ENCODE data around the gene TBC1D10B. TPM values are rescaled to one million over a fixed set of nuclear protein-coding genes. Genes with fewer than 3 reads are reported as not detected.
A peak's percentile ranks its signal among the peaks of the same experiment; 100 is the strongest.

The TBC1D10B gene, protein sequence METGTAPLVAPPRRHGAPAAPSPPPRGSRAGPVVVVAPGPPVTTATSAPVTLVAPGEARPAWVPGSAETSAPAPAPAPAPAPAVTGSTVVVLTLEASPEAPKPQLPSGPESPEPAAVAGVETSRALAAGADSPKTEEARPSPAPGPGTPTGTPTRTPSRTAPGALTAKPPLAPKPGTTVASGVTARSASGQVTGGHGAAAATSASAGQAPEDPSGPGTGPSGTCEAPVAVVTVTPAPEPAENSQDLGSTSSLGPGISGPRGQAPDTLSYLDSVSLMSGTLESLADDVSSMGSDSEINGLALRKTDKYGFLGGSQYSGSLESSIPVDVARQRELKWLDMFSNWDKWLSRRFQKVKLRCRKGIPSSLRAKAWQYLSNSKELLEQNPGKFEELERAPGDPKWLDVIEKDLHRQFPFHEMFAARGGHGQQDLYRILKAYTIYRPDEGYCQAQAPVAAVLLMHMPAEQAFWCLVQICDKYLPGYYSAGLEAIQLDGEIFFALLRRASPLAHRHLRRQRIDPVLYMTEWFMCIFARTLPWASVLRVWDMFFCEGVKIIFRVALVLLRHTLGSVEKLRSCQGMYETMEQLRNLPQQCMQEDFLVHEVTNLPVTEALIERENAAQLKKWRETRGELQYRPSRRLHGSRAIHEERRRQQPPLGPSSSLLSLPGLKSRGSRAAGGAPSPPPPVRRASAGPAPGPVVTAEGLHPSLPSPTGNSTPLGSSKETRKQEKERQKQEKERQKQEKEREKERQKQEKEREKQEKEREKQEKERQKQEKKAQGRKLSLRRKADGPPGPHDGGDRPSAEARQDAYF
- total RNA-seq = 36.0 TPM
- long read RNA-seq, transcript TBC1D10B-201 (9 exons, 3,350 nt) = major isoform, 57 of 81 reads
- long read RNA-seq, partial matches to known transcripts = 10 of 81 reads
- long read RNA-seq, other reads (novel, unspliced or antisense) = 13 of 81 reads

DNA sequence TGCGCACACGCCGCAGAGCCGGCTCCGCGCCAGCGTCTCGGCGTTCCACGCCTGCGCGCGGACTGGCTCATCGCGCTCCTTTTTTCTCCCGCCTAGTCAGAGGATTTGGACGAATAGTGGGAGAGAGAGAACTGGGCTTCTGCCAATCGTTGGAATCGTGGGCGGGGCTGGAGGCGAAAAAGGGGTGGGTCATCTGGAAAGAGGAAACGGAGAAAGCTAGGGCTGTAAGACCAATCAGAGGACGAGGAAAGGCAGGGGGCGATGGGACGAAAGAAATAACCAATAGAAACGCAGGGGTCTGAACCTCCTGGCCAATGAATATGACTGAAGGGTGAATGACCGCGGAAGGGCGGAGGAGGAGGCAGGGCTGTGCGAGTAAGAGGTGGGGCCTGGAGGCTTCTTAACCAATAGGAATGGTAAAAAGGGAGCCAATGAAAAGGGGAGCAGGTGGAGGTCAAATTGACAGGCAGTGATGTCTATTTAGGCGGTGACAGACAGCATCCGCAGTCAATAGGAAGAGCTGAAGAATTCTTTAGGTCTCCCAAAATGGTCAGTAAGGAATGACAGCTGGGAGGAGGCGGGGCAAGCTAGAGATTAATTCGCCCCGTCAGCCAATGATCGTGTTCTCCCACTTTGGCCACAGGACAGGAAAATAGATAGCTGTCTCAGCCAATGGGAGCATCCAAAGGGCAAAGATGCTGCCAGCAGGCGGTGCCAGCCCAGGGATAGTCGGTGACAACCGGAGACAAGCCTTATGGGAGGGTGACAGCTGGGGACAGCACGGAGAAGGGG lies at the start of gene TBC1D10B:
TBC1D10B (minus strand) TSS at position 39 of the 792 bp plus-strand sequence. CDS start 311 bp downstream, outside the sequence.
- H3K27me3 ChIP-seq = no peaks in the 10 kb centered on the region
- intact Hi-C loops (cut with DNase I) = no loop called here
- peaks cover under 1% of the 10 kb centered on the region for H3K36me3 ChIP-seq
- DNase-seq (peak; percentile 98), ATAC-seq (peak; percentile 92)
- peak within 1 kb of the TSS; percentile 67 for H3K4me3 ChIP-seq
- peak within 1 kb of the TSS; percentile 87 for H3K27ac ChIP-seq
- TF ChIP-seq, protein P1, sequence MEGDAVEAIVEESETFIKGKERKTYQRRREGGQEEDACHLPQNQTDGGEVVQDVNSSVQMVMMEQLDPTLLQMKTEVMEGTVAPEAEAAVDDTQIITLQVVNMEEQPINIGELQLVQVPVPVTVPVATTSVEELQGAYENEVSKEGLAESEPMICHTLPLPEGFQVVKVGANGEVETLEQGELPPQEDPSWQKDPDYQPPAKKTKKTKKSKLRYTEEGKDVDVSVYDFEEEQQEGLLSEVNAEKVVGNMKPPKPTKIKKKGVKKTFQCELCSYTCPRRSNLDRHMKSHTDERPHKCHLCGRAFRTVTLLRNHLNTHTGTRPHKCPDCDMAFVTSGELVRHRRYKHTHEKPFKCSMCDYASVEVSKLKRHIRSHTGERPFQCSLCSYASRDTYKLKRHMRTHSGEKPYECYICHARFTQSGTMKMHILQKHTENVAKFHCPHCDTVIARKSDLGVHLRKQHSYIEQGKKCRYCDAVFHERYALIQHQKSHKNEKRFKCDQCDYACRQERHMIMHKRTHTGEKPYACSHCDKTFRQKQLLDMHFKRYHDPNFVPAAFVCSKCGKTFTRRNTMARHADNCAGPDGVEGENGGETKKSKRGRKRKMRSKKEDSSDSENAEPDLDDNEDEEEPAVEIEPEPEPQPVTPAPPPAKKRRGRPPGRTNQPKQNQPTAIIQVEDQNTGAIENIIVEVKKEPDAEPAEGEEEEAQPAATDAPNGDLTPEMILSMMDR (IDR thresholded peaks at IDR 0.05) = peak; percentile 39
- no peaks in the 10 kb centered on the region for H3K9me3 ChIP-seq
- peaks cover 29% of the 10 kb centered on the region for H3K4me1 ChIP-seq

DNA sequence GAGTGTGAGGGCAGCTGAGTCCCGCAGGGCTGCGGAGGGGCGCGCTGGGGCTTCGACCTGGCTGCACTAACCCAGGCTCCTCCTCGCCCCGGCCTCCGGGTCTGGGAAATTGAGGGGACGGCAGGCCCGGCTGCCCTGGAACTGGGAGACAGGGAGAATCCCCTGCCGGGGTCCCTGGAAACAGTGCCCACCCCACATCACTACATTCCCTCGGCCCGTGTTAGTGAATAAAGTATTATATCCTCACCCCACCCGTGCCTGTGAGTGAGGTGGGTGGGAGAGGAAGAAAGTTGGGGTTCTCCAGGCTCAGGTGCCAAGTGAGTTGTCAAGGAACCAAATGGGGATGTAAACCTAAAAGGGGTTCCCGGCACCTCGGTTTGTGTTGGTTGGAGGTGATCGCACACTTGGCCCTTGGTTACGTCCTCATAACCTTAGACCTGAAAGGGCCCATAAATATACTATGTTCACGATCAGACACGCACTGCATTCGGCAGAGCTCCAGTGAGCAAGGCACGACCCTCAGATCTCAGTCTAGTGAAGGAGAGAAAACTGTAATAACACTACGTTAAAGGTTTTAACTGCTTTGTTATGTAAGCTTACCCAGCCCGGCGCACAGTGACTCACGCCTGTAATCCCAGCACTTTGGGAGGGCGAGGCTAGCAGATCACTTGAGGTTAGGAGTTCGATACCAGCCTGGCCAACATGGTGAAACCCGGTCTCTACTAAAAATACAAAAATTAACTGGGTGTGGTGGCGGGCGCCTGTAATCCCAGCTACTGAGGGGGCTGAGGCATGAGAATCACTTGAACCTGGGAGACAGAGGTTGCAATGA lies 48.3 kb upstream of the TBC1D10B start:
- ATAC-seq = no peak
- intact Hi-C loops (cut with DNase I) = no loop called here

DNA sequence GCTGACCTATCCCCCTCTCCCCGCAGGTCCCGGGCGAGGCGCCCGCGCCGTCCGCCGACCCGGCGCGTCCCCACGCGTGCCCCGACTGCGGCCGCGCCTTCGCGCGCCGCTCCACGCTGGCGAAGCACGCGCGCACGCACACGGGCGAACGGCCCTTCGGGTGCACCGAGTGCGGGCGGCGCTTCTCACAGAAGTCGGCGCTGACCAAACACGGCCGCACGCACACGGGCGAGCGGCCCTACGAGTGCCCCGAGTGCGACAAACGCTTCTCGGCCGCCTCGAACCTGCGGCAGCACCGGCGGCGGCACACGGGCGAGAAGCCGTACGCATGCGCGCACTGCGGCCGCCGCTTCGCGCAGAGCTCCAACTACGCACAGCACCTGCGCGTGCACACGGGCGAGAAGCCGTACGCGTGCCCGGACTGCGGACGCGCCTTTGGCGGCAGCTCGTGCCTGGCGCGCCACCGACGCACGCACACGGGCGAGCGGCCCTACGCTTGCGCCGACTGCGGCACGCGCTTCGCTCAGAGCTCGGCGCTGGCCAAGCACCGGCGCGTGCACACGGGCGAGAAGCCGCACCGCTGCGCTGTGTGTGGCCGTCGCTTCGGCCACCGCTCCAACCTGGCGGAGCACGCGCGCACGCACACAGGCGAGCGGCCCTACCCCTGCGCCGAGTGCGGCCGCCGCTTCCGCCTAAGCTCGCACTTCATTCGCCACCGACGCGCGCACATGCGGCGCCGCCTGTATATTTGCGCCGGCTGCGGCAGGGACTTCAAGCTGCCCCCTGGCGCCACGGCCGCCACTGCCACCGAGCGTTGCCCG lies 47.4 kb upstream of the TBC1D10B start:
- Histone ChIP-seq H3K27me3 (no peaks in the 10 kb centered on the region), H3K36me3 (peaks cover under 1% of the 10 kb centered on the region), H3K4me3 (peak overlapping the region; percentile 63), H3K4me1 (peaks cover 10% of the 10 kb centered on the region), H3K9me3 (no peaks in the 10 kb centered on the region), H3K27ac (peak overlapping the region; percentile 82)
- ATAC-seq = peak; percentile 98
- DNase-seq = peak; percentile 95
- intact Hi-C loops (cut with DNase I) = no loop called here
- TF ChIP-seq, protein P1 (IDR thresholded peaks at IDR 0.05) = peak; percentile 32

More for the DNA sequence above, 48.3 kb upstream of the TBC1D10B start:
- H3K36me3 ChIP-seq = peaks cover 9% of the 10 kb centered on the region
- no peaks in the 10 kb centered on the region for H3K27me3 ChIP-seq
- DNase-seq = no peak
- TF ChIP-seq, protein P1 (IDR thresholded peaks at IDR 0.05) = no peak
- peaks cover 10% of the 10 kb centered on the region for H3K4me1 ChIP-seq
- H3K4me3 ChIP-seq = peak overlapping the region; percentile 63
- no peaks in the 10 kb centered on the region for H3K9me3 ChIP-seq
- peak overlapping the region; percentile 82 for H3K27ac ChIP-seq

DNA sequence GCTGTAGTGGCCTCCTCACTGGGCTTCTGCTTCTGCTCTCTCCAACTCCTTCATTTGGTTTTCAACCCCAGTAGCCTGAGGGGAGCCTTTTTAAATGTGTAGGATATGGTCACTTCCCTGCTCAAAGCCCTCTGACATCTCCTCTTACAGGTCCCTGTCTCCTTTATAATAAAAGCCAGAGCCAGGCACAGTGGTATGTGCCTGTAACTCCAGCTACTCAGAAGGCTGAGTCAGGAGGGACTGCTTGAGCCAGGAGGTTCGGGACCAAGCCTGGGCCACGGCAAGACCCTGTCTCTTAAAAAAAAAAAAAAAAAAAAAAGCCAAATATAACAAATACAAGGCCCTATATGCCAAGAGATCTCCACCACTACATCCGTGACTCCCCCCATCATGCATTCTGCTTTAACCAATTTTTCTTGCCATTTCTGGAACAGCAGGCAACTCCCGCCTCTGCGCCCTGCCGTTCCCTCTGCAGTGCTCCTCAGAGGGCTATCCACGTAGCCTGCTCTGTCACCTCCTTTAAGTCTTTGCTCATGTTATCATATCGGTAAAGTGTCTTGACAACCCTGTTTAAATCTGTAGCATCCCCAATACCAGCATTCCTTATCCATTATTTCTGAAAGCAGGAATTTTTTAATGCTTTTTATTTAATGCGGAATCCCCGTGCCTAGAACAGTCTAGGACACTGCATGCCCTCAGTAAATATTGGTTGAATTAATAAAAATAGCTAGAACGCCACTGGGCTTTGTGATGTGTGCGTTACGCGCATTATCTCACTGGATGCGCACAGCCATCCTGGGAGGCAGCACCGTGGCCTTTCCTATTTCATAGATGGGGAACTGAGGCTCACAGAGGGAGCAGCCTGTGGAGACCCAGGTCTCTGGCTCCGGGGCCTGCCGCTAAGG lies 46.6 kb upstream of the TBC1D10B start:
- no peak for ATAC-seq
- intact Hi-C loops (cut with DNase I) = no loop called here

More for the DNA sequence above, 46.6 kb upstream of the TBC1D10B start:
- DNase-seq = no peak
- no peaks in the 10 kb centered on the region for H3K9me3 ChIP-seq
- peaks cover 4% of the 10 kb centered on the region for H3K36me3 ChIP-seq
- peak overlapping the region; percentile 82 for H3K27ac ChIP-seq
- H3K27me3 ChIP-seq = no peaks in the 10 kb centered on the region
- peaks cover 10% of the 10 kb centered on the region for H3K4me1 ChIP-seq
- TF ChIP-seq, protein P1 (IDR thresholded peaks at IDR 0.05) = no peak
- H3K4me3 ChIP-seq = peak overlapping the region; percentile 63
